Loucy (cell line): ENCODE measurements around the gene ENTPD1.

Experiments
- H2AFZ ChIP-seq: fragments of 200-600 bp; sonication (generic); 2 replicates; pipeline ENCODE4 v1.6.0; 2016; ENCODE audit warnings: antibody characterized with exemption, mild to moderate bottlenecking, low read length, moderate library complexity
- H3F3A ChIP-seq: fragments of 200-600 bp; 2 replicates; pipeline ENCODE4 v1.6.0; 2016; ENCODE audit warnings: antibody characterized with exemption, low read depth, mild to moderate bottlenecking
- H3K27me3 ChIP-seq: fragments of 200-600 bp; sonication (generic); 2 replicates; pipeline ENCODE4 v1.6.1; 2014; ENCODE audit warnings: low read length, mild to moderate bottlenecking; ENCODE audit not compliant: insufficient read depth, poor library complexity, severe bottlenecking
- H3K36me3 ChIP-seq: fragments of 200-600 bp; sonication (generic); 2 replicates; pipeline ENCODE4 v1.6.1; 2016; ENCODE audit warnings: low read length; ENCODE audit not compliant: insufficient read depth
- H3K4me1 ChIP-seq: fragments of 200-600 bp; sonication (generic); 2 replicates; pipeline ENCODE4 v1.5.1; 2014; ENCODE audit warnings: low read length, mild to moderate bottlenecking; ENCODE audit not compliant: insufficient read depth, poor library complexity, severe bottlenecking
- H3K4me2 ChIP-seq: fragments of 200-600 bp; sonication (generic); 2 replicates; pipeline ENCODE4 v1.6.0; 2014; ENCODE audit warnings: antibody characterized with exemption, low read length, low read depth, mild to moderate bottlenecking; ENCODE audit not compliant: poor library complexity, severe bottlenecking
- H3K4me3 ChIP-seq: fragments of 200-600 bp; sonication (generic); 2 replicates; pipeline ENCODE4 v1.5.1; 2014; ENCODE audit warnings: low read length, mild to moderate bottlenecking, mixed read lengths; ENCODE audit not compliant: poor library complexity, severe bottlenecking
- H3K79me2 ChIP-seq: fragments of 200-600 bp; sonication (generic); 2 replicates; pipeline ENCODE4 v1.6.1; 2014; ENCODE audit warnings: low read length; ENCODE audit not compliant: insufficient read depth
- H3K9ac ChIP-seq: fragments of 200-600 bp; sonication (generic); 2 replicates; pipeline ENCODE4 v1.6.0; 2014; ENCODE audit warnings: mild to moderate bottlenecking, low read depth, low read length, moderate library complexity; ENCODE audit not compliant: poor library complexity, severe bottlenecking
- H3K9me2 ChIP-seq: fragments of 200-600 bp; sonication (generic); replicated peaks from 2 replicates; pipeline ENCODE4 v1.6.1; 2016; ENCODE audit warnings: low read depth, low read length, mixed read lengths
- H3K9me3 ChIP-seq: fragments of 200-600 bp; sonication (generic); 2 replicates; pipeline ENCODE4 v1.6.1; 2014; ENCODE audit warnings: mild to moderate bottlenecking, antibody characterized with exemption, low read length, low read depth; ENCODE audit not compliant: insufficient read depth
- H4K20me1 ChIP-seq: fragments of 200-600 bp; sonication (generic); 2 replicates; pipeline ENCODE4 v1.6.0; 2014; ENCODE audit warnings: antibody characterized with exemption, low read length, mild to moderate bottlenecking; ENCODE audit not compliant: insufficient read depth, poor library complexity, severe bottlenecking
- CTCF ChIP-seq: fragments of 200-600 bp; sonication (generic); conservative IDR thresholded peaks from 2 replicates; pipeline ENCODE4 v1.5.1; 2014; ENCODE audit warnings: mild to moderate bottlenecking, antibody characterized with exemption, low read length
- EZH2phosphoT487 ChIP-seq: fragments of 200-600 bp; IDR thresholded peaks from 2 replicates; pipeline ENCODE4 v1.6.1; 2018; ENCODE audit warnings: antibody characterized with exemption, mild to moderate bottlenecking, moderate library complexity, borderline replicate concordance

The ENTPD1 gene

DNA sequence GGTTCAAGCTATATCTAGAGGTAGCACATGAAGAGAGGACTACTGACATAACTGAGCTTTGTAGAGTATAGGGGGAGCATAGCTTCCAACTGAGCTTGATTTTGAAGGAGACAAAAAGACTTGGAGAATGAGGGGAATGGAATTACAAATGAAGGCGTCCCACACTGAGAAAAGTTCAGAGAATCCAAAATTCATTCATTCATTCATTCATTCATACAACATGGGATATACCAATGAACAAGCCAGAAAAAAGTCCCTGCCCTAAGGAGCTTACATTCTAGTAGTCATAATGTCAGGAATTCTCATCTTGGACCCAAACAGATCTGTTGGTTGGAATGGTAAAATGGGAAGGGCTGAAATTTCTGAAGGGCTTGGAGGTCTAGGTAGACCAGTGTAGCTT lies 62.0 kb downstream of the ENTPD1 start:
- Histone ChIP-seq H3K4me1 (no peaks in the 10 kb centered on the region), H3K27me3 (no peaks in the 10 kb centered on the region), H4K20me1 (no peaks in the 10 kb centered on the region), H2AFZ (no peak overlapping the region), H3K4me2 (no peak overlapping the region), H3K9me3 (no peaks in the 10 kb centered on the region), H3K4me3 (no peak overlapping the region), H3K79me2 (no peaks in the 10 kb centered on the region), H3F3A (no peaks in the 10 kb centered on the region), H3K36me3 (no peaks in the 10 kb centered on the region), H3K9ac (no peak overlapping the region), H3K9me2 (no peaks in the 10 kb centered on the region)
- no peak for TF ChIP-seq EZH2phosphoT487
- no peak for TF ChIP-seq CTCF

DNA sequence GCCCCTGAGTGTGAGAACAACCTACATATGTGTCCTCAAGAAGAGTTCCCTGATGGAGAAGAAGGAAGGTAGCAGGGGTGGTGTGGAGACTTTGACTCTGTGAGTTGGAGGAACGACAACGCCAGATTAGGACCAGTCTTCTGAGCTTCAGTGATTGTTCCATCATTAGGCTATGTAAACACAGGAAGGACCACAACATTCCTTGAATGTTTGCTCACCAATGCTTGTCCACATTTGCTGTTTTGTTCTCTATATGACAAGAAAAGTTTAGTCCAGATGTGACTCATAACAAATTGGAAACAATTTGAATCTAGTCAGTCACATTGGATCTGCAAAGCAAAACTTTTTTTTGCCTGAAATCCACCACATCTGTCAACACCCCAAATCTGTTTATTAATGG lies 62.7 kb downstream of the ENTPD1 start:
- Histone ChIP-seq H3K79me2 (no peaks in the 10 kb centered on the region), H3K9ac (no peak overlapping the region), H3K9me3 (no peaks in the 10 kb centered on the region), H4K20me1 (no peaks in the 10 kb centered on the region), H3K36me3 (no peaks in the 10 kb centered on the region), H3K4me2 (no peak overlapping the region), H3K27me3 (no peaks in the 10 kb centered on the region), H3K4me3 (no peak overlapping the region), H2AFZ (no peak overlapping the region), H3F3A (no peaks in the 10 kb centered on the region), H3K4me1 (no peaks in the 10 kb centered on the region), H3K9me2 (no peaks in the 10 kb centered on the region)
- no peak for TF ChIP-seq CTCF
- TF ChIP-seq EZH2phosphoT487 = no peak

GRCh38 chr10:95819620-95820329 lies 63.8 kb downstream of the ENTPD1 start:
- TF ChIP-seq EZH2phosphoT487 = no peak
- no peak for TF ChIP-seq CTCF
- Histone ChIP-seq H4K20me1 (no peaks in the 10 kb centered on the region), H3K4me2 (no peak overlapping the region)

More at GRCh38 chr10:95819620-95820329, 63.8 kb downstream of the ENTPD1 start:
- no peak overlapping the region for H3K9ac ChIP-seq
- H3K4me1 ChIP-seq = no peaks in the 10 kb centered on the region
- H3K79me2 ChIP-seq = no peaks in the 10 kb centered on the region
- no peaks in the 10 kb centered on the region for H3K9me3 ChIP-seq
- no peaks in the 10 kb centered on the region for H3K36me3 ChIP-seq
- no peak overlapping the region for H2AFZ ChIP-seq
- H3K4me3 ChIP-seq = no peak overlapping the region
- H3K27me3 ChIP-seq = no peaks in the 10 kb centered on the region
- no peaks in the 10 kb centered on the region for H3F3A ChIP-seq
- no peaks in the 10 kb centered on the region for H3K9me2 ChIP-seq
